Tibial nerve (tissue), 4 donors: Measurements from ENCODE around the gene QPRT.

Source experiments
- CTCF ChIP-seq, 5 experiments: fragments of 200-600 bp in 3 of 5; fragments of 450-650 bp in 2 of 5; sonication (generic) in 3 of 5; IDR thresholded peaks; one replicate each; pipeline ENCODE4 v1.5.1; 2016 to 2019; ENCODE audit warnings: antibody characterized with exemption in 5 of 5, mild to moderate bottlenecking in 3 of 5, moderate library complexity in 2 of 5
- EP300 ChIP-seq, 2 donors: sonication (generic); formaldehyde crosslinking; IDR thresholded peaks; one replicate each; pipeline ENCODE4 v1.6.1; 2017; ENCODE audit warnings: antibody characterized with exemption in 2 of 2, mild to moderate bottlenecking in 1 of 2
- POLR2A ChIP-seq, 2 donors: fragments of 450-650 bp; IDR thresholded peaks; one replicate each; pipeline ENCODE4 v1.6.1; 2017; ENCODE audit warnings: antibody characterized with exemption in 2 of 2, mild to moderate bottlenecking in 2 of 2, moderate library complexity in 2 of 2

DNA sequence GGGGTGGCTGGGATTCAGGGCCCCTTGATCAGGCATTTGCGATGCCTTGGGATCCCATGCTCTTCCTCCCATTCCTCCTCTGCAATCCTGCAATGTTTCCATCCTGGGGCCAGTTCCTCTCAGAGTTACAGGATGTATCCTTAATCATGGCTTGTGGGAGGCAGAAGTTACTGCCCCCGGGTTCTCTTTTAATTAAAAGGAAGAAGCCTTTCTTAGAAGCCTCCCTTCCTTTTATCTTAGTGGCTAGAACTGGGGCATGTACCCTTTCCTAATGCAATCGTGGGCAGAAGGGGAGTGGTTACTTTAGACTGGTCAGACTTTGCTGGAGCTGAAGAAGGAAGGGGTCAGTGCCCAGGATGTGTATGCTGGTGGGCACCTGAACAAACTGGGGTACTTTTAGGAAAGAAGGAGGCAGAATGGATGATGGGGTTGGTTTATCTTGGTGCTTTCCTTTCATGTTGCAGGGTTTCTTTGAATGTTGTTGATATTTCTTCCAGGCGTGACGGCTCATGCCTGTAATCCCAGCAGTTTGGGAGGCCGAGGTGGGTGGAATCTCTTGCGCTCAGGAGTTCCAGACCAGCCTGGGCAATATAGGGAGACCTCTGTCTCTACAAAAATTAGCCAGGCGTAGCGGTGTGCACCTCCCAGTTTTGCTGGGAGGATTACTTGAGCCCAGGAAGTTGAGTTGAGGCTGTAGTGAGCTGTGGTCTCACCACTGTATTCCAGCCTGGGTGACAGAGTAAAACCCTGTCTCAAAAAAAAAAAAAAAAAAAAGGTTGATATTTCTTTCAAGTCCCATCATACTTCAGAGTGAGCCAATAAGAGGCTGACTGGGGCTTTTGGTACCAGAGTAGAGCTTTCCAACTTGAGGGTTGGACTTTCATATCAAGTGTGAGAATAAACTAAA lies 29.1 kb upstream of the QPRT start:
- TF ChIP-seq CTCF (IDR thresholded peaks at IDR 0.05) (no peak), EP300 (IDR thresholded peaks at IDR 0.05) (no peak), POLR2A (IDR thresholded peaks at IDR 0.05) (no peak)
